HG03457 (cell line): ENCODE results near the gene B3GNT4.
"Not testable (repeated sequence)": the region's sequence is repeated elsewhere in the genome, so short reads cannot be mapped to it uniquely, and the experiment has no call there.

Source experiments
- ATAC-seq: cut with Tn5 transposase; IDR thresholded peaks from one replicate; pipeline ENCODE4 v1.9.1; 2021; ENCODE audit warnings: moderate number of reproducible peaks; ENCODE audit not compliant: unreplicated experiment

Gene B3GNT4

DNA sequence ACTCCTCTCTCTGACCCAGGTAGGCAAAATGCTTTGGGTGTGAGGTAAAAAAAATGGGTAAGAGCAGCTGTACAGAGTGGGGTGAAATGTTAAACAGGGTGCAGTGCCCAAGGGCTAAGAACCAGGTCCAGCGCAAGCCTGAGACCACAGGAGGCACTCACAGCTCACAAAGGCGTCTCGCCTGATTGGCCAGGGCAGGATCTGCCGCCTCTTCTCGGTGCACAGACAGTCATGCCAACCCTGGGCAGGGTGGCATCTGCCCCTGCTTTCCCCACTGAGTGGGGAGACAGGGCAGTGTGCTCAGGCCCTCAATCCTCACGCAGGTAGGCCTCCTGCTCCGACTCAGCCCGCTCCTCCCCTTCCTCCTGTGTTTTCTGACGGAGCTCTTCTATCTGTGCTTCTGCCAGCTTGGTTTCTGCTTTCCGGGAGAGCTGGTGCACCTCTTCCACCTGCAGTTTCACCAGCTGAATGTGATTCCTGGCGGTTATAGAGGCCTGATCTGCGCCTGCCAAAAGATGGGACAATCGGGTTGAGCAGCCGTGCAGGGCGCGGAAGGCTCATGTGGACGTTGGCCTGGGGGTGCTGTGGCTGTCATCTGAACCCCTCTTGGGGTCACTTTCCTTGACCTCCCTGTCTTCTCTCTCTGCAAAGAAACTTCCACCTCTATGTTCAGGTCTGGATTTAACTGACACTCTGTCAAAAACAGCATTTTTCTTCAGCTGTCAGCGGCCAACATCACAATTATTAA is 4.7 kb downstream of the B3GNT4 start:
- no peak for ATAC-seq

DNA sequence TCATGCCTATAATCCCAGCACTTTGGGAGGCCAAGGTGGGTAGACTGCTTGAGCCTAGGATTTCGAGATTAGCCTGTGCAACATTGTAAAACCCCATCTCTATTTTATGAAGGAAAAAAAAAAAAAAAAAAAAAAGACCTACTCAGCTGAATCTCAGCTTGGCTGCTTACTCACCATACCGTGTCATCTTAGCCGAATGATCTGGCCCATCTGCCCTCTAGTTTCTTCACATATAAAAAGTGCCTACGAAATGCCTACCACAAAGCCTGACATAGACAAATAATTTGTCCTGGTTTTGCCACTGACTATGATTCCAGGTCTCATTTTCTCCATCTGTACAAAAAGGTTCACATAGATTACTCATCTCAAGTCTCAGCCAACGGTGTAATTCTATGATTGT is 12.3 kb downstream of the B3GNT4 start:
- ATAC-seq, result no peak

DNA sequence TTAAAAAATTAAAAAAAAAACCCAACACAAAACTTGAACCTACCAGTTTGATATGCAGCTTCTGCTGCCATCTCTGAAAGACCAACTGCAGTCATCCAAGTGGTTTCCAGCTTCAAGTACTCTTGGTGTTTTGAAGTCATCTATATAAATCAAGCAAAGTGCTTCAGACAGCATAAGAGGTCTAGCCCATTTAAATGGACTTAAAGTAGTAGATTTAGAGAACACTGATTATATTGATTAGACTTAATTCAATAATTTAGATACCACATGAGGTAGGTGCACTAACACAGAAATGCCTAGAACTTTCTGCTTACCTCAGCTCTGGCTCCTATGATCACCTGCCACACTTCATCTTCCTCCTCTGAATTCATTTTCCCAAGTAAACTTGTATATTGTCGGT is 12.9 kb downstream of the B3GNT4 start:
- ATAC-seq, result no peak

DNA sequence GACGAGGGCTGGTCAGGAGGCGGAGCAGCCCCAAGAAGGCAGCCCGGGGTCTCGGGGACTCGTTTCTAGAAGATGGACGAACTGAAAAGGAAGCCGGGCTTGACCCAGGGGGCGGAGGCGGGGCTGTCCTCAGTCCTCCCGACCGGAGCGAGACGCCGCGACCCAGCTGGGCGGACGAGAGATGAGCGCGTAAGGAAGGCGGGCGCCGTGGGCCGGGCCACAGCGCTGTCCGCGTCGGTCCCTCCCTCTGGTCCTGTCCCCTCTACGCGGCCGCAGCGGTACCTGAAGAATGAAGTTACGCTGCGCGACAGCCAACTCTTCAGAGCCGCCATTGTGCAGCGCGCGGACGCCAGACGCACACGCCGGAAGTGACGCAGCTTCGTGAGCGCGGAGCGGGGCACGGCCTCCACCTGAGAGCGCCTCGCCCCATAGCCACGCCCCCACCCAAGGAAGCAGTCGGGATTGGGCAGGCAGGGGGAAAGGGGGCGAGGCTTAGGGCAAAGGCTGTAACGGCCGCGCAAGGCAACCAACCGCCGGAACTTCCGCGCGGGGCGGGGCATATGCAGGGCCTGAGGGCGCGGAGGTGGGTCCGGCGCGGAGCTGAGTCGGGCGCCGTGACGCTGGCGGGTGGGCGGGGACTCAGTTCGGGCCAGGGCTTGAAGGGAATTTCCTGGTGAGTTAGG is 22.3 kb downstream of the B3GNT4 start, which contains the start of gene DIABLO:
Gene DIABLO, minus strand, starts transcription at position 370 of the 683 bp plus-strand sequence. Its CDS starts 38 bp downstream, at position 332.
- peak; percentile 89 for ATAC-seq

DNA sequence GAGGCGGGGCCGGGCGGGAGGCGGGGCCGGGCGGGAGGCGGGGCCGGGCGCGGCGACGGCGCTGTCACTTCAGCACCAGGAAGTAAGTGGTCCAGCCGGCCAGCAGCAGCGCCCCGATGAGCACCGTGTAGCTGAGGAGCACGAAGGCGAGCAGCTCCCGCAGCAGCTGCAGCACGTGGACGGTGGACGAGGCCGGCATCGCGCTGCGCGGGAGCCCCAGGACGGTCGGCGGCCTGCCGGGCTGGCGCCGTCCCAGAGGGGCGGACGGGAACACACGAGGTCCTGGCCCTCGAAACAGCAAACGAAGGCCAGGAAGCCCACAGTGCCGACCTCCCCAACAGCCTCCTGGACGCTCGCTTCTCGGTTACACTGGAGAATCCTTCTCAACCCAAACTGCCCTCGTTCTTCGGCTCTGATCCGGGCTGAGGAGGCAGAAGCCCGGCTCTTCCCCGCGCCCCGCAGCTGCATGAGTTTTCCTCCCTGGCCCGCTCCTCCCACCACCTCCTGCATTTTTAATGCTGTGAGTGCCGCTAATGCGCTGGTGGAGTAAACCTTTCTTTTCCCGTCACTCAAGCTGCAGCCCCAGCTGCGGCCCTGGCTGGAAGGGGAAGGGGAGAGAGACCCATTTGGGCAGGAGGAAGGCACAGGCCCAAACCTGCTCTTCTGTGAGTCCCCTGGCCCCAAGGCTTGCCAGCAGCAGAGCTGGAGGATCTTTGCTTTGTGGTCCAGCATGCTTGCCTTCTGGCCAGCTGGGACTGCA is 23.0 kb downstream of the B3GNT4 start:
- no peak for ATAC-seq

DNA sequence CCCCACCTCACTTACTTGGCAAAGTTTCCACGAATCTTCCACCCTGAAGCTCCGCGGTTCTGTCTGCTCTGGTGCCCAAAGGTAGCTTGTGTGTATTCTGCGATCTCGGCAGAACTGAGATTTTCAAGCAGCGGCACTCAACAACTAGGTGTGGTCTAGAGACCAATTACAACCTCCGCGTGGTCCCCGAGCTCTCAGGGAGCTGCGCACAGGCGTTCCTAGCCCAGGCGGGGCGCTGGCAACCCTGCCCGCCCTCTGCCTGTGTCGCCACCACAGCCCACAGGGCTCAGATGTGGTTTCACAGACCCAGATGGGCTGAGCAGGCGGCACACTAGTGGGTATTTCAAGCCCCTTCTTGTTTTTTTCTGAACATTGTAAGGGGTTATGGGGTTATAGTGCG is 23.8 kb downstream of the B3GNT4 start:
- ATAC-seq, result no peak

DNA sequence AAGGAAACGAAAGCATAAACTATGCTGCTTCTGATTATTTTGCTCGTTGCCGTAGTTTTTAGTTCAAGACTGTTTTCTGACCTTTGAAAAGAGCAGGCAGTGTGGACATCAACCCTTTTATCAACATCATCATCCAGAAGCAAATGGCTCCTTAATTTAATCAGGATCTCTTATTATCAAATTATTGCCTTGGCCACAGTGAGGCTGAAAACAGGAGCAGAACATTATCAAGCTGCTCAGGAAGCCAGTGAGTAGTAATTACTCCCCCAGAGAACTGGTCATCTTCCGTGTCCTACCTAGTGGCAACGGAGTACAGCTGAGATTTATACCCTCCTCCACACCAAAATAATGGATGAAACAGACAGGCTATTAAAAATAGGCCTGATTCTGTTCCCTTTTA is 24.6 kb downstream of the B3GNT4 start:
- ATAC-seq, result no peak

DNA sequence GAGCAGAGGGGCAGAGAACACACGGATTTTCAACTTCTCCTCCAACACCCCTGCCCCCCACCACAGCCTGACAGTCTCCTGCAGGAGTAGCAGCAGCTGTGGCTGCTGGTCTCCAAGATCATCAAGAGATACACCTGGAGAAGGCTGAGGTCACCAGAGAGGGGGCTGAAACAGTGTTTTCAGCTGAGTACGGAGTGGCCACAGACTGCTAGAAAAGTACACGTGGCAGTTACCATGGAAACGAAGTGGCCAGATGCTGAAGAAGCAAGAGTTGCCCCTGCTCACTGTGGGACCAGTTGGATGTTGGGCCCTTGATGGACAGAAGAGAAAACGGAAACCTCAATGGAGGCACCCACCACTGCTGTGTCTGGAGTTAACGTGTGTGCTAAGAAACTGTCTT is 27.3 kb downstream of the B3GNT4 start:
- ATAC-seq, result no peak

DNA sequence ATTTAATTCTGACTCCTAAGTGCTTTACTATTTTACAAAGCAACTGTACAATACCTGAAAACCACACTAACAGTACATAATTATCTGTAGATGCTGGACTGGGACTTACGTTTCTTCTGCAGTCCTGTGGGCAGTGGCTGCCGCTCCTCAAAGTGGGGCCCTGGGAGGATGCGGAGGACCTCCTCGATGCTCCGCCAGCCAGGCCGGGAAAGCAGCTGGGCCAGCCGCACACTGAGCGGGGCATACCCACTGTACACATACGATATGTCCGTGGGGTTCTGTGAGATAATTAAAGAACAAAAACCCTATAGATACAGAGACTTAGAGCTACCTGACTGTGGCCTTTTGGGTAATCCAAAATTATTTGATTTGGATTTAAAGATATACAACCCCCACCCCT is 29.2 kb downstream of the B3GNT4 start:
- no peak for ATAC-seq

DNA sequence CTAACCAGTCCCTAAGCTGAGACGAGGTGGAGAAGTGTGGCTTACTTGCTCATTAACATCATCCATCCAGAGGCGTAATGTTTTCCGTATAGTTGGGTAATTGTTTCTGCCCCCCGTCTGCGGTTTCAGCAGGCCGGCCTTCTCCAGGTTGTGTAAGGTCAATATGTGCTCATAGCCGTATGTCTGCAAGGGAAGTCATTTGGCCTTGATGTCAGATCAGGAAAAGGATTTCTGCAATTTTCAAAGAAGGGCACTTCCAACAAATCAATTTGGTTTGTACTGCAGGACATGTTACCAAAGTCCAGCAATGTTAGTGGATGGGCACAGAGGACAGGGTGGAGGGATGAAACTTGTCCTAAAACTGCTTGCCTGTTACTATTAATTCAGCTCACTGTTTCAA is 32.2 kb downstream of the B3GNT4 start:
- ATAC-seq, result no peak

DNA sequence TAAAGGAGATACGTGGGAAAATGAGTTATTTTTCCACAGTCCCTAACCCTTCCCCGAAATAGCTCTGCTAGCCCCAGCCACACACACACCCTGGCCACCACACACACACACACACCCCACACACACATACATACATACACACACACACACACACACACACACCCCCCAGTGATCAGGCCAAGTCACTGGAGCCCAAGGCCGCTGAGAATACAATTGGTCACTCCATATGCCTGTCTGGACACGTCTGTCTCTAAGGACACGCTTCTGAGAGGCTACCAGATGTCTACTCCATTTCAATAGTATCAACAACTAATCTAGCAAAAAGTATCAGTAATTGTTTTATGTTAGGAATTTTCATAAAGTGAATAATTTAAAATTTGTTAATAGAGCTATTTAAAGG is 35.4 kb downstream of the B3GNT4 start:
- no peak for ATAC-seq

DNA sequence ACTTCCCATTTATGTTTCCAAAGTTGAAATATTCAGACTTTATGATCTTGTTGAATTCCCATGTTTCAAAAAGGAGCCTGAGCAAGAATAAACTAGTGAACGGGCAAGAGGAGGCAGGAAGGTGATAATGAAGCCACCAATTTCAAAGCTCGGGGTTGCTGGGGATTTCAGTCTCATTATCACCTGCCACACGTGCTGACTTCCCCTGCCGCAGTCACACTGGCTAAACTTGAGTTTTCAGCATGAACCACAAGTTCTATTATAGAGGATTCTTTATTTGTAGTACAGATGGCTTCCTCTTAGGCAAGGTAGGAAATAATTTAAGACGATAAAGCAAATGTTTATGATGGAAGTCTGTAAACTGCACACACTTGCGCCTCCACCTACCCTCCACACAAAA is 40.5 kb downstream of the B3GNT4 start:
- ATAC-seq, result no peak

DNA sequence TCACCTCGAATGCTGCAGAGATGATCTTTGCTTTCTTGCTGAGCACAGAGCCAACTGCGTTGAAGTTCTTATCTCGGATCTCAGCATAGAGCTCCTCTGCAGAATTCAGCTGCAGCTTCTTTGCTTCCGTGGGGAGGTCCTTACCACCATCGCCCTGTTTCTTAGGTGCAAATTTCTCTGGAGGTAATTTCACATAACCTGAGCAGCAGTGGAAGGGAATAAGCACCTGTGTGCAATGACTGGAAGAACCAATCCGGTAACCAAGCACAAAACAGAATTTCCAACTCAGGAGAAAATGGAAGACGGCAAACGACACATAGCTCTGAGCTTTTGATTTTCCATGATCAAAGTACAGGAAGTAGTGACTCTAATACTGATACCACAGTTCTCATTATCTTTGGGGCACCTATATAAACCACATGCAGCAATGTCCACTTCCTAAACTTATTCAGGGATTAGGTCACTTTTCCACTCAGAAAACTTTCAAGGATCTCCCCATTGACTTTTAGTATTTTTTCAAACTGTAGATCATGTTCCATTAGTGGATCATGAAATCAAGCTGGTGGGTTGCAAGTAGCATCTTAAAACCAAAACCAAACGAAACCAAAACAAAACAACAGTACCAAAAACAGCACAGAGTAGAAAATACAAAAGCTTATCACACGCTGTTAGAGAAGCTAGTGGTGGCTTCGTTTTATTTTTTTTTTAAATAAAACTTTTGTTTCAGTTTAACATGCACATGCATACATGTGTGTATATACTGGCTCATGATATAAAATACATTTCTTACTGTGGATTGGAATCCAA is 41.3 kb downstream of the B3GNT4 start:
- no peak for ATAC-seq

DNA sequence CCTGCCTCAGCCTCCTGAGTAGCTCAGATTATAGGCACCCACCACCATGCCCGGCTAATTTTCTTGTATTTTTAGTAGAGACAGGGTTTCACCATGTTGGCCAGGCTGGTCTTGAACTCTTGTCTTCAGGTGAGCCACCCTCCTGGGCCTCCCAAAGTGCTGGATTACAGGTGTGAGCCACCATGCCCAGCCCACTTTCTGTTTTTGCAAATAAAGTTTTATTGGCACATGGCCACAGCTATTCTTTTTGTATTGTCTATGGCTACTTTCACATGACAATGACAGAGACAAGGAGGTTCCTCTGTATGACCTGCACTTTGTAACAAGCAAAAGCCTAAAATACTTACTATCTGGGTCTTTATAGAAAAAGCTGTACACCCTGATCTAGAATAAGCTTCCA is 42.0 kb downstream of the B3GNT4 start:
- ATAC-seq, result no peak

DNA sequence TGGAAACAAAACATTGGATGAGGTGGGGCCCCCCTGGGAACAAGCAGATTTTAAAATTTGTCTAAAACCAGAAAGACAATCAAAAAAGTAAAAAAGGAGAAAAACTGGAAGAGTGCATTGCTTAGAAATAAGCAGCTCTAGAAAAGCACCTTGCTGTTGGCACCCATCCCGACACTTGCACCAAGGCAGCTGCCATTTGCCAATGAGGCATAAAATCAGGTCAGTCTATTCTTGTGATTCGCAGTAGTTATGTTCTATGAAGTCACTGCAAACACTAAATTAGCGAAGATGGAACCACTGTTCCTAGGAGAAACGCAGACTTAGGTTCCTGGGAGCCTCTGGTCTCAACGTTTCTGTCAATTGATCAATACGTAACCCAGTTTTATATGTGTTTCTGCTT is 46.5 kb downstream of the B3GNT4 start:
- no peak for ATAC-seq

DNA sequence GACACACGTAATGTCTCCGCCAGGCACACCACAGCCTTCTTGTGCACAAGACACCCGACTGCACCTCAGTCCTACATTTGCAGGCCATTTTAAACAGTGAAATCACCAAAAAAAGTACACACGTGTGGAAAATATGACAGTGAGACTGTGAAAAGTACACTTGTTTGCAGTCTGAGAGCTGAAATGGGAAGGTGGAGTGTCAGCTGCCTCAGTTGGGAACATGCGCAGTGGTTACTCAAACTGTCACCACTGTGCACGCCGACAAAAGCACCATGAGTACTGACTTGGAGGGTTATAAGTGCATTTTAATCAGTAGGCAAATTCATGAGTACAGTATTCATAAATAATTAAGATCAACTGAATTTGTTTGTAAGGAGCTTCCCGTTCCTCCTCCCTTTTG is 47.0 kb downstream of the B3GNT4 start:
- ATAC-seq, result no peak

DNA sequence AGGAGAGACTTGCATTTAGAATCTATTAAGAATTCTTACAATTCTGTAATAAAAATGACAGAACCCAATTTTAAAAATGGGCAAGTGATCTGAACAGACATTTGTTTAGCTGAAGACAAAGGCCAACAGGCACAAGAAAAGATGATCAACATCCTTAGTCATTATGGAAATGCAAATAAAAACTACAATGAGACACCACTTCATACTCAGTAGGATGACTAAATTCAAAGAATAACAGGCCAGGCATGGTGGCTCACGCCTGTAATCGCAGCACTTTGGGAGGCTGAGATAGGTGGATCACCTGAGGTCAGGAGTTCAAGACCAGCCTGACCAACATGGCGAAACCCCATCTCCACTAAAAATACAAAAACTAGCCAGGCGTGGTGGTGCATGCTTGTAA is 55.0 kb downstream of the B3GNT4 start:
- ATAC-seq, result not testable (repeated sequence)
